GM12878 (cell line): ENCODE measurements around the gene DCTPP1. TPM values are rescaled to one million over a fixed set of nuclear protein-coding genes. Genes with fewer than 3 reads are reported as not detected.

Experiments used
- ATF3 ChIP-seq: IDR thresholded peaks from 2 replicates; pipeline ENCODE4 v1.6.1; 2011; ENCODE audit warnings: low read depth, mild to moderate bottlenecking, low read length, moderate library complexity, borderline replicate concordance; ENCODE audit errors: extremely low read depth
- BCL11A ChIP-seq: IDR thresholded peaks from 2 replicates; pipeline ENCODE4 v1.6.1; 2011; ENCODE audit warnings: low read depth, low read length
- BMI1 ChIP-seq: fragments of 450-650 bp; IDR thresholded peaks from 2 replicates; pipeline ENCODE4 v1.6.1; 2016; ENCODE audit warnings: mild to moderate bottlenecking, moderate library complexity, borderline replicate concordance
- CHD4 ChIP-seq: fragments of 200-600 bp; sonication (generic); IDR thresholded peaks from 2 replicates; pipeline ENCODE4 v1.6.1; 2016; ENCODE audit warnings: mild to moderate bottlenecking
- E2F4 ChIP-seq: IDR thresholded peaks from 2 replicates; pipeline ENCODE4 v1.6.1; 2012; ENCODE audit warnings: low read depth, low read length, improper control_type of control experiment
- IKZF1 ChIP-seq: fragments of 450-650 bp; conservative IDR thresholded peaks from 2 replicates; pipeline ENCODE4 v1.6.1; 2017; ENCODE audit warnings: antibody characterized with exemption, mild to moderate bottlenecking
- IKZF2 ChIP-seq, 2 experiments: fragments of 450-650 bp; IDR thresholded peaks; 2 replicates each; pipeline ENCODE4 v1.6.1; 2017; ENCODE audit warnings: mild to moderate bottlenecking in 2 of 2, moderate library complexity in 2 of 2
- KDM1A ChIP-seq: fragments of 200-600 bp; sonication (generic); IDR thresholded peaks from 2 replicates; pipeline ENCODE4 v1.6.1; 2016; ENCODE audit warnings: borderline replicate concordance
- NBN ChIP-seq: fragments of 450-650 bp; IDR thresholded peaks from 2 replicates; pipeline ENCODE4 v1.6.1; 2016
- NR2C2 ChIP-seq: IDR thresholded peaks from 2 replicates; pipeline ENCODE4 v1.6.1; 2011; ENCODE audit warnings: borderline replicate concordance, low read depth; ENCODE audit not compliant: control insufficient read depth, insufficient read length
- PKNOX1 ChIP-seq: fragments of 450-650 bp; IDR thresholded peaks from 2 replicates; pipeline ENCODE4 v1.6.1; 2016; ENCODE audit warnings: mild to moderate bottlenecking
- POLR2AphosphoS5 ChIP-seq: IDR thresholded peaks from 2 replicates; pipeline ENCODE4 v1.6.1; 2011; ENCODE audit warnings: mild to moderate bottlenecking, low read length, inconsistent platforms
- RELB ChIP-seq: fragments of 450-650 bp; IDR thresholded peaks from 2 replicates; pipeline ENCODE4 v1.6.1; 2017; ENCODE audit warnings: low read depth, mild to moderate bottlenecking, moderate library complexity
- RUNX3 ChIP-seq: IDR thresholded peaks from 2 replicates; pipeline ENCODE4 v1.6.1; 2012; ENCODE audit warnings: low read length, inconsistent platforms
- SREBF2 ChIP-seq: IDR thresholded peaks from 2 replicates; pipeline ENCODE4 v1.6.1; 2012; ENCODE audit warnings: mild to moderate bottlenecking, low read length
- STAT3 ChIP-seq: IDR thresholded peaks from 2 replicates; pipeline ENCODE4 v1.6.1; 2011; ENCODE audit warnings: low read depth, low read length, improper control_type of control experiment
- SUZ12 ChIP-seq: fragments of 200-600 bp; sonication (generic); IDR thresholded peaks from one replicate; pipeline ENCODE4 v1.6.1; 2018; ENCODE audit warnings: antibody characterized with exemption, mild to moderate bottlenecking; ENCODE audit not compliant: unreplicated experiment
- TAF1 ChIP-seq: IDR thresholded peaks from 2 replicates; pipeline ENCODE4 v1.6.1; 2011; ENCODE audit warnings: mild to moderate bottlenecking, low read depth, low read length, borderline replicate concordance
- TARDBP ChIP-seq: IDR thresholded peaks from 2 replicates; pipeline ENCODE4 v1.6.1; 2016; ENCODE audit warnings: borderline replicate concordance
- USF2 ChIP-seq: IDR thresholded peaks from 2 replicates; pipeline ENCODE4 v1.6.1; 2011; ENCODE audit warnings: low read depth, low read length, improper control_type of control experiment, borderline replicate concordance
- YBX1 ChIP-seq: fragments of 450-650 bp; IDR thresholded peaks from 2 replicates; pipeline ENCODE4 v1.6.1; 2016; ENCODE audit warnings: antibody characterized with exemption
- ZBTB40 ChIP-seq: fragments of 450-650 bp; IDR thresholded peaks from 2 replicates; pipeline ENCODE4 v1.6.1; 2016; ENCODE audit warnings: mild to moderate bottlenecking, moderate library complexity, borderline replicate concordance
- polyA plus RNA-seq, 11 experiments: library from polyadenylated mRNA; depleted of rRNA in 4 of 11; unstranded in 6 of 11; stranded (reverse) in 5 of 11; fragments of >200 nt; fragmentation: Nextera tagmentation in 4 of 11; fragmentation: Illumina TruSeq in 1 of 11; extraction: Ambion mirVana in 4 of 11; extraction: Trizol in 1 of 11; gene quantifications; 1 replicate in 1 of 11; 2 replicates in 10 of 11; pipeline versions ENCODE4 v1.2.1 to v1.2.3, GENCODE V29; 2011 to 2016; ENCODE audit warnings: inconsistent platforms in 2 of 11, missing spikeins in 2 of 11, low read depth in 1 of 11
- total RNA-seq, 4 experiments: library from RNA; depleted of rRNA in 3 of 4; stranded (reverse); fragments of >200 nt in 3 of 4; fragmentation: Illumina TruSeq in 1 of 4; extraction: Trizol in 1 of 4; gene quantifications; 2 replicates each; pipeline versions ENCODE4 v1.2.1 to v1.2.3, GENCODE V29; 2013 to 2021

The DCTPP1 gene
- total and polyA plus RNA-seq, 10 of the 15 experiments (the other 5 are each of a cell fraction or from before 2014, with no cell fraction given), result 72.1 to 266 (median 157) TPM

GRCh38 chr16:30407102-30407803 lies 22.6 kb downstream of the DCTPP1 start, which contains the start of gene ZNF771 (continued):
- TF ChIP-seq IKZF1 (peak; percentile 75), NBN (0 out of 2 replicates have a peak, but pooled peaks have one; percentile 59), USF2 (peak; percentile 30; the same call in 1 of the 2 replicates), RUNX3 (no peak), IKZF2 (IDR thresholded peaks at IDR 0.05) (no peak; a peak in 1 of 4 replicates), TAF1 (peak; percentile 71; the same call in 1 of the 2 replicates), ATF3 (0 out of 2 replicates have a peak, but pooled peaks have one; percentile 40), YBX1 (no peak), BMI1 (no peak), KDM1A (no peak), ZBTB40 (no peak), POLR2AphosphoS5 (peak; percentile 78), PKNOX1 (no peak), E2F4 (no peak), SREBF2 (no peak), BCL11A (no peak), CHD4 (no peak), NR2C2 (no peak), RELB (0 out of 2 replicates have a peak, but pooled peaks have one; percentile 25), SUZ12 (no peak), STAT3 (no peak), TARDBP (no peak)
